ENCODE results near the gene MRPS9.

MRPS9 gene

DNA sequence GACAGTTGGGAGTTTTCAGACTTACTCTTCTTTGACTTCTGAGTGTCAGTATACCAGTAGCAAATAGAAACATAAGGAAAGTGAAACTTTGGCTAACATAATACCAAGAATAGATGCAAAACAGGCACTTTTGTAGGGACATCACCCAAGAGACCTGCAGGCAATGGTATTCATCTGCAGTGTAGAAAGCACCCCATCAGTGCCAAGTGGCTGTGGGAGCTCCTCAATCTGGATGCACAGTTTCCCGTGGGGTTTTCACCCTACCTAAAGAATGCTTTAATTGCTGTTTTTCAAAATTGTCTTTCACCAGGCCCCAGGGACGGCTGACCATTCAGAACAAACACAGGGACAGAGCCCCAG, 107.1 kb downstream of the MRPS9 start:
- in situ Hi-C loops (cut with MboI; ENCODE audit: low sequenced_read_pairs): no loop called here

DNA sequence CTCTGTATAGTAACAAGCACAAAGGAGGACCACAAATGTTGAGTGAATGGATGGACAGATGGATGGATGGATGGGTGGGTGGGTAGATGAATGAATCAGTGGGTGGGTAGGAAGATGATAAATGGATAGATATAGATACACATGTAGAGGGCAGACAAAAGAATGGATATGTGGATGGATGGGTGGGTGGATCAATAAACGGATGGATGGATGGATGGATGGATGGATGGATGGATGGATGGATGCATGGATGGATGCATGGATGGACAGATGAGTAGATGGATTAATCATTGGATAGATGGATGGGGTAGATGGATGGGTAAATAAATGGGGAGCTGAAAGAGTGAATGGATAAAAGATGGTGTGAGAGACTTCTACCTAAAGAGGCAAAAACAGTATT, 111.4 kb downstream of the MRPS9 start:
- in situ Hi-C loops (cut with MboI; ENCODE audit: low sequenced_read_pairs): no loop called here
